ENCODE results near the gene MAD1L1.

The MAD1L1 gene

GRCh38 chr7:2256306-2257045 is 23.7 kb upstream of the MAD1L1 start:
- H3K4me2 ChIP-seq (ENCODE audit: low read length): no peak overlapping the region
- no peak overlapping the region for H3K18ac ChIP-seq (ENCODE audit: low read length)
- H4K91ac ChIP-seq (ENCODE audit: low read depth, low read length): no peak overlapping the region
- H3K27me3 ChIP-seq (ENCODE audit: insufficient read depth, low read length): no peaks in the 10 kb centered on the region
- no peak overlapping the region for H2BK120ac ChIP-seq (ENCODE audit: insufficient read depth, low read length, poor library complexity)
- H3K9me3 ChIP-seq (ENCODE audit: insufficient read depth, low read depth, low read length): no peaks in the 10 kb centered on the region
- H3K4me1 ChIP-seq (ENCODE audit: control insufficient read depth in 1 of 2, insufficient read depth in 2 of 2, low read length in 2 of 2): no peaks in the 10 kb centered on the region
- H3K79me2 ChIP-seq (ENCODE audit: control insufficient read depth, insufficient read depth, low read length, poor library complexity): no peaks in the 10 kb centered on the region
- no peak for DNase-seq
- no CpG with 5 or more reads among the region's 44 CpGs for whole genome bisulfite sequencing (ENCODE audit: extremely low coverage, insufficient coverage, insufficient read length)
- H2AFZ ChIP-seq (ENCODE audit: insufficient read depth, low read length, poor library complexity): no peak overlapping the region
- H3K27ac ChIP-seq (ENCODE audit: low read depth, low read length): no peak overlapping the region
- no peak overlapping the region for H2BK12ac ChIP-seq (ENCODE audit: low read length)
- H3K4ac ChIP-seq (ENCODE audit: low read depth, low read length): no peak overlapping the region
- no peak overlapping the region for H4K12ac ChIP-seq (ENCODE audit: low read depth, low read length)
- H3K36me3 ChIP-seq (ENCODE audit: control insufficient read depth in 1 of 2, insufficient read depth in 2 of 2, low read length in 2 of 2): peaks cover 32 to 38% of the 10 kb centered on the region in 2 experiments
- no peak overlapping the region for H2BK5ac ChIP-seq (ENCODE audit: low read depth, low read length, poor library complexity)
- no peak overlapping the region for H3K9ac ChIP-seq (ENCODE audit: low read length)
- H4K8ac ChIP-seq (ENCODE audit: low read depth, low read length): no peak overlapping the region
- H2AK5ac ChIP-seq (ENCODE audit: low read length): no peak overlapping the region
- H3K4me3 ChIP-seq (ENCODE audit: low read depth, low read length): no peak overlapping the region
- no peak overlapping the region for H3K23ac ChIP-seq (ENCODE audit: low read length)
- peaks cover 2% of the 10 kb centered on the region for H3K79me1 ChIP-seq (ENCODE audit: low read length)
- no peak overlapping the region for H3K14ac ChIP-seq (ENCODE audit: low read length)

- H2AK5ac ChIP-seq (ENCODE audit: low read length): no peak overlapping the region
- peak; percentile 17 to 23 for DNase-seq
- no peaks in the 10 kb centered on the region for H3K27me3 ChIP-seq (ENCODE audit: insufficient read depth, low read length)
- H2BK5ac ChIP-seq (ENCODE audit: low read depth, low read length, poor library complexity): no peak overlapping the region
- H2BK12ac ChIP-seq (ENCODE audit: low read length): no peak overlapping the region
- no peak overlapping the region for H2BK120ac ChIP-seq (ENCODE audit: insufficient read depth, low read length, poor library complexity)
- H4K12ac ChIP-seq (ENCODE audit: low read depth, low read length): no peak overlapping the region
- H4K8ac ChIP-seq (ENCODE audit: low read depth, low read length): no peak overlapping the region
- no peak overlapping the region for H3K27ac ChIP-seq (ENCODE audit: low read depth, low read length)
- no peak overlapping the region for H4K91ac ChIP-seq (ENCODE audit: low read depth, low read length)
- no peaks in the 10 kb centered on the region for H3K9me3 ChIP-seq (ENCODE audit: insufficient read depth, low read depth, low read length)
- no peaks in the 10 kb centered on the region for H3K4me1 ChIP-seq (ENCODE audit: control insufficient read depth in 1 of 2, insufficient read depth in 2 of 2, low read length in 2 of 2)
- no peak overlapping the region for H2AFZ ChIP-seq (ENCODE audit: insufficient read depth, low read length, poor library complexity)
- H3K23ac ChIP-seq (ENCODE audit: low read length): no peak overlapping the region
- no peak overlapping the region for H3K9ac ChIP-seq (ENCODE audit: low read length)
- no peak overlapping the region for H3K14ac ChIP-seq (ENCODE audit: low read length)
- H3K4me3 ChIP-seq (ENCODE audit: low read depth, low read length): no peak overlapping the region
- no peak overlapping the region for H3K4me2 ChIP-seq (ENCODE audit: low read length)
- no CpG with 5 or more reads among the region's 33 CpGs for WGBS (ENCODE audit: extremely low coverage, insufficient coverage, insufficient read length)
- no peak overlapping the region for H3K4ac ChIP-seq (ENCODE audit: low read depth, low read length)
- H3K79me2 ChIP-seq (ENCODE audit: control insufficient read depth, insufficient read depth, low read length, poor library complexity): no peaks in the 10 kb centered on the region
- peaks cover 2% of the 10 kb centered on the region for H3K79me1 ChIP-seq (ENCODE audit: low read length)
- peaks cover 38 to 43% of the 10 kb centered on the region in 2 experiments for H3K36me3 ChIP-seq (ENCODE audit: control insufficient read depth in 1 of 2, insufficient read depth in 2 of 2, low read length in 2 of 2)
- H3K18ac ChIP-seq (ENCODE audit: low read length): no peak overlapping the region
Measured at GRCh38 chr7:2255145-2256139, 22.7 kb upstream of the MAD1L1 start.

- no peak for DNase-seq
- H3K14ac ChIP-seq (ENCODE audit: low read length): no peak overlapping the region
- peaks cover 38 to 48% of the 10 kb centered on the region in 2 experiments for H3K36me3 ChIP-seq (ENCODE audit: control insufficient read depth in 1 of 2, insufficient read depth in 2 of 2, low read length in 2 of 2)
- H3K4ac ChIP-seq (ENCODE audit: low read depth, low read length): no peak overlapping the region
- H3K79me1 ChIP-seq (ENCODE audit: low read length): peaks cover 2% of the 10 kb centered on the region
- H2AFZ ChIP-seq (ENCODE audit: insufficient read depth, low read length, poor library complexity): no peak overlapping the region
- H3K4me2 ChIP-seq (ENCODE audit: low read length): no peak overlapping the region
- no peak overlapping the region for H2BK5ac ChIP-seq (ENCODE audit: low read depth, low read length, poor library complexity)
- no peak overlapping the region for H2AK5ac ChIP-seq (ENCODE audit: low read length)
- H3K23ac ChIP-seq (ENCODE audit: low read length): no peak overlapping the region
- no peak overlapping the region for H4K91ac ChIP-seq (ENCODE audit: low read depth, low read length)
- H3K9ac ChIP-seq (ENCODE audit: low read length): no peak overlapping the region
- no peaks in the 10 kb centered on the region for H3K27me3 ChIP-seq (ENCODE audit: insufficient read depth, low read length)
- no peak overlapping the region for H3K27ac ChIP-seq (ENCODE audit: low read depth, low read length)
- H2BK12ac ChIP-seq (ENCODE audit: low read length): no peak overlapping the region
- no CpG with 5 or more reads among the region's 31 CpGs for WGBS (ENCODE audit: extremely low coverage, insufficient coverage, insufficient read length)
- no peak overlapping the region for H2BK120ac ChIP-seq (ENCODE audit: insufficient read depth, low read length, poor library complexity)
- no peak overlapping the region for H3K4me3 ChIP-seq (ENCODE audit: low read depth, low read length)
- no peak overlapping the region for H4K12ac ChIP-seq (ENCODE audit: low read depth, low read length)
- H3K79me2 ChIP-seq (ENCODE audit: control insufficient read depth, insufficient read depth, low read length, poor library complexity): no peaks in the 10 kb centered on the region
- H4K8ac ChIP-seq (ENCODE audit: low read depth, low read length): no peak overlapping the region
- H3K18ac ChIP-seq (ENCODE audit: low read length): no peak overlapping the region
- no peaks in the 10 kb centered on the region for H3K4me1 ChIP-seq (ENCODE audit: control insufficient read depth in 1 of 2, insufficient read depth in 2 of 2, low read length in 2 of 2)
- no peaks in the 10 kb centered on the region for H3K9me3 ChIP-seq (ENCODE audit: insufficient read depth, low read depth, low read length)
Measured at GRCh38 chr7:2254429-2255144, 21.8 kb upstream of the MAD1L1 start.

GRCh38 chr7:2253525-2254244 is 20.9 kb upstream of the MAD1L1 start:
- Histone ChIP-seq H3K79me1 (ENCODE audit: low read length) (peaks cover 2% of the 10 kb centered on the region), H3K4me1 (ENCODE audit: control insufficient read depth in 1 of 2, insufficient read depth in 2 of 2, low read length in 2 of 2) (no peaks in the 10 kb centered on the region), H3K27ac (ENCODE audit: low read depth, low read length) (no peak overlapping the region), H3K23ac (ENCODE audit: low read length) (no peak overlapping the region), H3K14ac (ENCODE audit: low read length) (no peak overlapping the region), H2BK5ac (ENCODE audit: low read depth, low read length, poor library complexity) (no peak overlapping the region), H3K79me2 (ENCODE audit: control insufficient read depth, insufficient read depth, low read length, poor library complexity) (no peaks in the 10 kb centered on the region), H3K9ac (ENCODE audit: low read length) (no peak overlapping the region), H3K27me3 (ENCODE audit: insufficient read depth, low read length) (no peaks in the 10 kb centered on the region), H4K8ac (ENCODE audit: low read depth, low read length) (no peak overlapping the region), H3K4me2 (ENCODE audit: low read length) (no peak overlapping the region), H3K18ac (ENCODE audit: low read length) (no peak overlapping the region), H2BK12ac (ENCODE audit: low read length) (no peak overlapping the region), H2AK5ac (ENCODE audit: low read length) (no peak overlapping the region), H3K4ac (ENCODE audit: low read depth, low read length) (no peak overlapping the region), H2AFZ (ENCODE audit: insufficient read depth, low read length, poor library complexity) (no peak overlapping the region), H4K12ac (ENCODE audit: low read depth, low read length) (no peak overlapping the region), H3K4me3 (ENCODE audit: low read depth, low read length) (no peak overlapping the region), H3K36me3 (ENCODE audit: control insufficient read depth in 1 of 2, insufficient read depth in 2 of 2, low read length in 2 of 2) (peaks cover 38 to 48% of the 10 kb centered on the region in 2 experiments), H3K9me3 (ENCODE audit: insufficient read depth, low read depth, low read length) (no peaks in the 10 kb centered on the region), H2BK120ac (ENCODE audit: insufficient read depth, low read length, poor library complexity) (no peak overlapping the region), H4K91ac (ENCODE audit: low read depth, low read length) (no peak overlapping the region)
- no CpG with 5 or more reads among the region's 32 CpGs for WGBS (ENCODE audit: extremely low coverage, insufficient coverage, insufficient read length)
- no peak for DNase-seq

Measured in trophoblast cell (in vitro differentiated cells and primary cell).